Stimulated activated CD4-positive, alpha-beta T cell treated with anti-CD3 and anti-CD28 coated beads, Interleukin-4, amount 100 ng/mL, for 24 hours (primary cell): Measurements from ENCODE around the gene ZFYVE26.

Experiments used
- DNase-seq: peaks from one replicate; pipeline ENCODE4 v3.0.0-alpha.2; 2020

ZFYVE26 gene

DNA sequence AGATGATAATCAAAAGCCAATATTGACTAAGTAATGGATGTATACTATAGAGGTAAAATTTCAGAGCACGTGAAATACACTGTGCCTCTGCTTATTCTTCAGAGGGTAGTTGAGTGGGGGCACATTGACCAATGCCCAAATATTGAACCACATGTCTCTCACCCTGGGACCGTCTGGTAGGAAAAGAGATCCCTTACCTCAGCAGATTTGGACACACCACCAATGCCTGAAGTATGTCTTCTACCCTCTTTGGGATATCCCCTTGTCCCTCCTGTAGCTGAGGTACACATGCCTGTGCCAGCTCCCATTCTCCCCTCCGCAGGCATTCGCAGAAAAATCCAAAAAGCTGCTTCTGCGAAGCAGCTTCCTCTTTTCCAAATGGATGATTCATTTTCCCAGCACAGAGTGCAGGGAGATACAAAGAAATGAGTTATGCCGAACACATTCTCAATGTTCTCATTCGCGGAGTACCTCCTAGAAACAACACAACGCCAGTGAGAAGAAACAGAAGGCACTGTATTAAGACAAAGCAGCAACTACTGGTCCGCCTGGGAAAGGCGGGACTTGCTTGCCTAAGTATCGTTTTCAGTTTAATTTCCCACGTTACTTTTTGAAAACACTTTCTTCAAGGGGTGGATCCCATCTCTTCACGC, 691 bp downstream of the ZFYVE26 start:
- no peak for DNase-seq

DNA sequence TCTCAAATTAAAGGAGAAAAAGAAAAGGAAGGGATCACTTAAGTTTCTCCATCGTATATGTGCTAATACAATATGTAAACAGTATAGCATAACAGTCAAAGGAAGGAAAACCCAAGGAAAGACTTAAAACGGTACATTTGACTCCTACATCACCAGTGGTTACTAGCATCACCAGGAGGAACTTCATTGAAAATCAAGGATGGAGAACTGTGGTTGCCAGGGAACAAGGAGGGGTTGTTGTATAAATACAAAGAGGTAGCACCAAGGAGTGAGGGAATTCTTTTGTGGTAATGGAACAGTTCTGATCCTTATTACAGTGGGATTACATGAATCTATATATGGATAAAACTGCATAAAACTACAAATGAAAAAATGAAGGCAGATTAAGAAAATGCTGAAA, 1.6 kb downstream of the ZFYVE26 start:
- no peak for DNase-seq

DNA sequence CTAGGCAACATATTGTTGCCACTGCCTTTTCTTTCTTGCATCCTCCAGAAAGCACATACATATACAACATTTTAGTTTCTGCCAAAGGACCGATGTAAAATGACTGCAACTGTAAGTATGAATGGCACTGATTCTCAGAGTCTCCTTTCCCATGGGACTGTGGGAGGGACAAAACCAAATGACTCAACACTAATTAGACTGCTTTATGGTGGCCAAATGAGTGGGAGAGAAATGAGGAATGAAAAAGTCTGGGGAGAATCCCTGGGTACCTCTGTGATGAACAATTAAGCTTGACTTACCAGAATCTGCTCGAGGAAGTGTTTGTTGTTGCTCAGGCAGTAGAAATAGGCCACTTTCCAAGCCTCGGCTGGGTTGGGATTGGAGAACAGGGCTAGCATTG, 10.1 kb downstream of the ZFYVE26 start:
- no peak for DNase-seq

DNA sequence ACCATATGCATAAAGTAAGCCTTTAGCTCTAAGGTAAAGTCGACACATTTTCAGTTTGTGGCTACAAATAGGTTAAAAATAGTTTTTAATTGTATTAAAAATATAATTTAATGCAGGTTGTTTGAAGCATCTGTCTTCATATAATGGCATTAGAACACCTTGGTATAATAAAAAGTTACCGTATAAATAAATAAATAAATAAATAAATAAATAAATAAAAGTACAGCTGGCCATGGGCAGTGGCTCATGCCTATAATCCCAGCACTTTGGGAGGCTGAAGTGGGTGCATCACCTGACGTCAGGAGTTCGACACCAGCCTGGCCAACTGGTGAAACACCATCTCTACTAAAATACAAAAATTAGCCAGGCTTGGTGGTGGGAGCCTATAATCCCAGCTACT, 15.6 kb downstream of the ZFYVE26 start:
- no peak for DNase-seq

- DNase-seq, result no peak
Observed at GRCh38 chr14:67798731-67799130, 17.7 kb downstream of the ZFYVE26 start.

DNA sequence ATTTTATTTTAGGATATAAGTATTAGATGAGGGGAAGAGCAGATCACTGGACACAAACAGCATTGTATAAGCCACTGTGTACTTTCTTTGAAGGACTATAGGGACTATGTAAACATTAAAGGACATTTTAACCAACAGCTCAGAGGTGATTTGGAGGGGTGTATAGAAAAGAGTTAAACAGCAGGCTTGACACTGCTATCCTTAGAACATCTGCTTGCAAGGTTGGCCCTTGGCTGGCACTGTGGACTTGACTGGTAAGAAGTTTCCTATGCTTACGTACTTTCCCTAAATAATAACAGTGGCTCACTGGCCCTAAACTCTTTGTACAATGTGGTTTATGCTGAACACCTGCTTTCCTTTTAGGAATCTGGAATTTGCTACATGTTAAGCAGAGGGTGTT, 28.7 kb downstream of the ZFYVE26 start:
- no peak for DNase-seq

GRCh38 chr14:67785270-67786109, 30.9 kb downstream of the ZFYVE26 start:
- DNase-seq, result no peak

GRCh38 chr14:67784244-67784823, 32.1 kb downstream of the ZFYVE26 start:
- no peak for DNase-seq

- no peak for DNase-seq
Observed at GRCh38 chr14:67782090-67782489, 34.3 kb downstream of the ZFYVE26 start.

GRCh38 chr14:67778792-67779191, 37.6 kb downstream of the ZFYVE26 start:
- DNase-seq, result no peak

GRCh38 chr14:67776653-67777322, 39.6 kb downstream of the ZFYVE26 start:
- DNase-seq, result no peak

GRCh38 chr14:67773844-67774377, 42.5 kb downstream of the ZFYVE26 start:
- no peak for DNase-seq

GRCh38 chr14:67768219-67768618, 48.2 kb downstream of the ZFYVE26 start:
- DNase-seq, result no peak

DNA sequence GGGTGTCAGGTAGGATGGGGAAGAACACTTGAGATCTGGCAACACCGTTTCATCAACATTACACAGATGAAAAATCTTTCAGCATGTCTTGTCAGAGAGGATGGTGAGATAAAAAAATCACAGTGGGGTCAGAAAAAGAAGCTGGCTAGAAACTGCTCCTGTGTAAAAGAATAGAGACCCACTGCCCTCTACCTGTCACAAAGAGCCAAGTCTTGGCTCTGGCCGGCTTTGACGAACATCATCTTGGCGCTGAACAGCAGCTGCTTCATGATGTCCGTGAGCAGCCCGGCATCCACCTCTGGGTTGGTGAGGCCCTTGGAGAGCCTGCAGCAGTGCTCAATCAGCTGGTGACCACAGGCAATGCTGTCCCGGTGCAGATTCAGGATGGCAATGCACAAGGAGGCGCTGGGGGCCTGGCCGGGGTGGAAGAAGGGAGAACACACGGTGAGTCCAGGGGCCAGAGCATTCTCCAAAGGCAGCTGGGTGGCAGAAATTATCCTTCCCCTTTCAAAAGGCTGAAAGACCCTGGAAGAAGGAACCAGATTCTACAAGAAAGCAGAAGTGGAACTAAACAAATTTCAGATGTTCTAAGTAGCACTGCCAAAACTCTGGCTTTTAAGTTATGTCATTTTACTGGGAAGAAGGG, 50.2 kb downstream of the ZFYVE26 start:
- DNase-seq, result no peak

- no peak for DNase-seq
Observed at GRCh38 chr14:67765192-67765834, 51.1 kb downstream of the ZFYVE26 start.

DNA sequence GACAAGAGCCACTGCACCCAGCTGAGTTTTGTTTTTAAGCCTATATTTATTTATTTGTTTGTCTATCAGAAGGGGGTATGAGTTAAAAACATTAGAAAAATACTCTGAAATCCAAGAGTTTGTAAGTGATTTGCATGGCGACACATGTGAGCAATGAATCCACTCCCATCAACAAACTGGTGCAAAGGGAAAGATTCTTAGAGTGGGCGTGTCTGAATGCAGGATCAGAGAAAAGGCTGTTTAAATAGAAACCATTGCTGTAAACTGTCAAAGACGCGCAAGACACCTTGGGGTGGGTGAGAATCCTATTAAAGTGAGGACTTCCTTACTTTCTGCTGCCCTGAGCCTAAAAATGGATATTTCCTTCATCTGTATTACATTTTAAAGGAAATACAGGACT, 51.9 kb downstream of the ZFYVE26 start:
- no peak for DNase-seq

DNA sequence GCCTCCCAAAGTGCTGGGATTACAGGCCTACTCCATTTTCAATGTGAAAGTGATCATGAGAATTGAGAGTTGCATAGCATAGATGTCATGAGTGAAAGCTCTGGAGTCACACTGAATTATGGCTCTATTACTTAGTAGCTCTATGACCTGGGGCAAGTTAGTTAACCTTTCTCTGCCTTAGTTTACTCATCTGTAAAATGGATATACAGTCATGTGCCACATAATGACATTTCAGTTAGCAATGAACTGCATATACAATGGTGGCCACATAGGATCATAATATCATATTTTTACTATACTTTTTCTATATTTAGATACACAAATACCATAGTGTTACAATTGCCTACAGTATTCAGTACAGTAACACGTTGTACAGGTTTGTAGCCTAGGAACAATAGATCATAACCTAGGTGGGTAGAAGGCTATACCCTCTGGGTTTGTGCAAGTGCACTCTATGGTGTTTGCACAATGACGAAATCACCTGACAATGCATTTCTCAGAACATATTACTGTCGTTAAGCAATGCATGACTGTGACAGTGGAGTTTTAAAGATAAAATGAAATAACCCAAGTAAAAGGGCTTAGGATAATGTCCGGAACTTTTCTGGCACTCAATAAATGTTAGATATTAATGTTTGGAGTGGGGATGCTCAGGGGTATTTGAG, 53.1 kb downstream of the ZFYVE26 start:
- no peak for DNase-seq

DNA sequence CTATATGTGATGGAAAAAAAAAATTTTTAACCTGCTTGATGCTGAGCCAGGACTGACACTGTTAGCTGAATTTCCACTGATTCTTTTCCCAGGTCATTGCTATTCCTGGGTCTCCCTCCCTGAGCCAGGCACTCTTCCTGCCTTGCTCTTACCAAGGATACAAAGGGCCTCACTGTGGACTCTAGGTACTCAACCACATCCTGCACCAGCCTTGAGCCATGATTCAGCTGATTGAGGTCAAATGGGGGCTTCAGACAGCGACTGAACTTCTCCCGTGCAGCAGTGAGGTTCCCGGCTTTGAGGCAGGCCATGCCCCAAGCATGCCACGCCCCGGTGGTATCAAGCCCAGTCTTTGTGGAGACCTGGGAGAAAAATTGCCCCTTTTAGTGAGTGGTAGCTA, 54.3 kb downstream of the ZFYVE26 start:
- DNase-seq, result no peak

GRCh38 chr14:67759916-67760315, 56.5 kb downstream of the ZFYVE26 start:
- no peak for DNase-seq

GRCh38 chr14:67757175-67757574, 59.2 kb downstream of the ZFYVE26 start:
- no peak for DNase-seq

DNA sequence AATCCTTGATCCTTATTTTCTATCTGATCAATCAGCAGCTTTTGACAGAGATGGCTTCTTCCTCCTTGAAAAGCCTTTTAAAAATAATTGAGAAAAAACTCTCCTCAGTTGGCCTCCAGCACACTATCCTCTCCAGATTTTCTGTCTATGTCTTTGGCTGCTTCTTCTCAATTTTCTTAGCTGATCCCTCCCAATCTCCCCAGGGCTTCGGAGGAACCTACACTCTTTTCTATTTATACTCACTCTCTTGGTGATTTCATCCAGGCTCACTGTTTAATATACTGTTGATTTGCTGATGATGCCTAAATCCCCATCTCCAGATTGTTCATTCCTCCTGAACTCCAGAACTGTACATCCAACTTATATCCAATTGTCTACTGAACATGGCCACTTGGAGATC, 59.9 kb downstream of the ZFYVE26 start:
- no peak for DNase-seq
